Frontal cortex (tissue), 4 donors: ENCODE data around the gene FLOT2. TPM values are rescaled to one million over a fixed set of nuclear protein-coding genes. Genes with fewer than 3 reads are reported as not detected.
"Not testable (repeated sequence)": the region's sequence is repeated elsewhere in the genome, so short reads cannot be mapped to it uniquely, and the experiment has no call there.

Experiments
- DNase-seq, 2 donors: peaks; one replicate each; pipeline ENCODE4 v3.0.0; 2012; ENCODE audit warnings: low spot score in 2 of 2
- FAIRE-seq: peaks from 2 replicates; lab custom pipeline; 2012; peaks lifted over from hg19 to GRCh38; lab: Jason Lieb, UNC
- total RNA-seq: library from RNA; depleted of rRNA; stranded (reverse); fragments of >200 nt; gene quantifications from one replicate; pipeline ENCODE4 v1.2.3, GENCODE V29; 2014
- donor health status: control.
- donor health status: control.
- donor health status: control.

Gene FLOT2, protein sequence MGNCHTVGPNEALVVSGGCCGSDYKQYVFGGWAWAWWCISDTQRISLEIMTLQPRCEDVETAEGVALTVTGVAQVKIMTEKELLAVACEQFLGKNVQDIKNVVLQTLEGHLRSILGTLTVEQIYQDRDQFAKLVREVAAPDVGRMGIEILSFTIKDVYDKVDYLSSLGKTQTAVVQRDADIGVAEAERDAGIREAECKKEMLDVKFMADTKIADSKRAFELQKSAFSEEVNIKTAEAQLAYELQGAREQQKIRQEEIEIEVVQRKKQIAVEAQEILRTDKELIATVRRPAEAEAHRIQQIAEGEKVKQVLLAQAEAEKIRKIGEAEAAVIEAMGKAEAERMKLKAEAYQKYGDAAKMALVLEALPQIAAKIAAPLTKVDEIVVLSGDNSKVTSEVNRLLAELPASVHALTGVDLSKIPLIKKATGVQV
- total RNA-seq: 14.7 TPM

GRCh38 chr17:28896884-28897768 lies at the start of gene FLOT2:
Gene FLOT2, minus strand, starts transcription at chr17:28897733. Its CDS starts 159 bp downstream, at chr17:28897574.
- peak; percentile 69 to 78 for DNase-seq
- no peak for FAIRE-seq

DNA sequence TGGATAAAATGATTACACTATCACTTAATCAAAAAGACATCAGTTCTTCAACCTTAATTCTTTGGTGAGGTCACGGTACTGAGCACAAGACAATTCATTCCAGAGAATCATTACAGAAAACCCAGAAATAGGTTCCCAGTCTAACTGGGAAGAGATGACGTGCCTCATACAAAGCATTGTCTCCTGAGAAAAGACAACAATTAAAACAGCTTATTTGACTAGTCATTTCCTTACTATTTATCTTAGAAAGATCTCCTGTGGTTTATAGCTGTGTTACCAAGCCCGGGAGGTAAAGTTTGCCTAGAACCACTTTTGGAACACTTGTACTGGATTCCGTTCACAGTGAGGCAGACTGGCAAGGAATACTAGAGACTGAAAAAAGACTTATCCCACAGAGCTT lies 48.7 kb upstream of the FLOT2 start:
- DNase-seq (no peak), FAIRE-seq (no peak)

GRCh38 chr17:28944862-28945741 lies 47.6 kb upstream of the FLOT2 start:
- no peak for FAIRE-seq

DNA sequence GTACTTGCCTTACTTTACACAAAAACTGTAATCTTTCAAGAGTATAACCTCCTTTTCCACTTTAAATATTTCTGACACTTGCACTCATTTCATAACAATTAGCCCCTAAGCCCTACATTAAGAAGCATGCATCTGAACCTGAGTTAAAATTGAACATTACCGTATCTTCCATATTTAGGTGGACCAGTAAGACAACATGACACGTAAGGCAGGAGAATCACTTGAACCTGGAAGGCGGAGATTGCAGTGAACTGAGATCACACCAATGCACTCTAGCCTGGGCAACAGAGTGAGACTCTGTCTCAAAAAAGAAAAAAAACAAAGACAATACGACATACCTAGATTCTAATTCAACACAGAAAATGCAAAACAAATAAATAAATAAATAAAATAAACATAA lies 46.8 kb upstream of the FLOT2 start:
- FAIRE-seq (no peak), DNase-seq (no peak)

More at GRCh38 chr17:28944862-28945741, 47.6 kb upstream of the FLOT2 start:
- DNase-seq: no peak

DNA sequence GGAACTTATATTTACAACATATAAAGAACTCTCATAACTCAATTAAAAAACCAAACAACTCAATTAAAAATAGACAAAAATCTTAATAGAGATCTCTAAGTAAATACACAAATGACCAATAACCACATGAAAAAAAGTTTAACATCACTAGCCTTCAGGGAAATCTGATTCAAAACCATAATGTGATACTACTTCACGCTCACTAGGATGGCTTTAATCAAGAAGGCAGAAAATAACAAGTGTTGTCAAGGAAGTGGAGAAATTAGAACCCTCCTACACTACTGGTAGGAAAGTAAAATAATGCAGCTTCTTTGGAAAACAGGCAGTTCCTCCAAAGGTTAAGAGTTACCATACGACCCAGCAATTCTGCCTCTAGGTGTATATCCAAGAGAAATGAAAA lies 45.4 kb upstream of the FLOT2 start:
- no peak for DNase-seq
- FAIRE-seq: no peak

DNA sequence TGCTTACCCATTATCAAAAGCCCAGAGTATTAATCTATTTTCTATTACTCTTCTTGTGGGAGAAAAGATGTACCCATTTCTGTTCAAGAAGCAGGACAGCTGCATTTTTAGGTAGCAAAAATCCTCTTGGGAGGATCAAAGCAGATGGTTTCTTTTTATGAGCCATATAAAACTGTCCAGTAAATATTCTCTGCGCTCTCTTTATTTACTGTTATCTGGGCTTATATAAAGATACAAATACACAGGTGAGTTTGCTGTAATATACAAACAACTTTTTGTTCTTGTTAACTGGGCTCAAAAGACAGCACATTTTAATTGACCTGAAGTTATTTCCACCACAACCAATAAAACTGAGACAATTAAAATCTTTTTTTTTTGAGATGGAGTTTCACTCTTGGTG lies 43.7 kb upstream of the FLOT2 start:
- FAIRE-seq (no peak), DNase-seq (no peak)

DNA sequence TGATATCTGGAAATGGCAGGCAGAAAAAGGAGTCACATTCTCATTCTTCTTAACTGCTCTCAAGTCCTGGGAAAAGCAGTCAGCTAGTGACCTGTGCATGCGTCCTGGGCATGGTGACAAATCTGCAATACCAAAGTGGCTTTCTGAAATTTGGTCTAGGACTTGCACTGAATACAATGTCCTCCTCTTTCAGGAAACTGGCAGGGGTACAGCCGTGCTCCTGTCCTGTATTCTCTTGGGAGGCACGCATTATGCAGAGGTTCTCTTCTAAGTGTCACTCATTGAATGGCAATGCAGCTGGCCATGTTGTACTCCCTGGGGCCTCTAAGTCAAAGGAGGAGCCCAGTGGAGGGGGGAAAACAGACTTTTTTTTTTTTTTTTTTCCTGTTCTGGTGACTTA lies 43.1 kb upstream of the FLOT2 start:
- no peak for DNase-seq
- FAIRE-seq: no peak

- FAIRE-seq (no peak), DNase-seq (no peak)
Measured at GRCh38 chr17:28940142-28940541, 42.6 kb upstream of the FLOT2 start.

DNA sequence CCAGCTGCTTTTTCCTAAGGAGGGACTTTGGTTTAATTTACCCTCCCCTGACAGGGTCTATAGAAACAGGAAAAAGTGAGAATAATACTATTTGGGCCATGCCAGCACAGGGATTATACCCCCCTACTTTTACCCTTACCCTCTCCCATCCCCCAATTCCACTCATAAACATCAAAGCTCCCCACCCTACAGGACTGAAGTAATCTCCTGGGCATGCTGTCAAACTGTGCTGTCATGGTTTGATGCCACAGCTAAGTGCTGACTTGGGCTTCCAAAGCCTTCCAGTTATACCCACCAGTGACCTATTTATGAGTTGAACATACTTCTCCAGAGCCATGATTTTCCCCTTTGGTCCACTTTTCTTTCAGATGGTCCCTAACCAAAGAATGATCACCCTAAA lies 41.0 kb upstream of the FLOT2 start:
- DNase-seq (no peak), FAIRE-seq (no peak)

DNA sequence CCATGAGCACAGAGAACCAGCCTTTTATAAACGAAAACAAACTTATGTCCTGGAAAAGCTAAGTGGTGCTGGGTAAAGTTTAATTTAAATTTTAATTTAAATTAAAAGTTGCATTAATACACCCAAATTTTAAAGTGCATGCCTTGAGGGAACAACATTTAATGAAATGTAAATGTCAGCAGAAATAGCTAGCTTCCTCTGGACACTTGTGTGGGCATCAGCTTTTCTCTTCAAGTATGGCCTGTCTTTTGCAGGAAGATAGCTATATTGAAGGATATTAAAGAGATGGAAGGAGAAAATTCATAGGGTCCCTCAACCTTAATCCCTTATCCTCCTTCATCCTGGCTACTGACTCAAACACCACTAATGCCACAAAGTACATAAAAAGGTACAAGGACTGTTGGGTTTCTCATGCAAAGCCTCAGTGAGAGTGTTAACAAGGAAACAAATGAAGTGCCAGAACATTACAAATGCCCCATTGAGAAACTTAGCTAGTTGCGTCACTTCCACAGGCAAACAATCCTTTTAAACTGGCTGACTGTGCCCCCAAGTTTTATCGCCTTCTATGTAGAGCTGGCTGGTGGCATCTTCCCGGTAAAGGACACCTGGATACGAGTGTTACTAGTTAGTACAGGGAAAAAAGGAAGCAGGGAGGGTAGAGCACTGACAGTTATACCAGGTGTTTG lies 39.7 kb upstream of the FLOT2 start:
- FAIRE-seq (no peak), DNase-seq (peak in 1 of 2 donors; percentile 49)

DNA sequence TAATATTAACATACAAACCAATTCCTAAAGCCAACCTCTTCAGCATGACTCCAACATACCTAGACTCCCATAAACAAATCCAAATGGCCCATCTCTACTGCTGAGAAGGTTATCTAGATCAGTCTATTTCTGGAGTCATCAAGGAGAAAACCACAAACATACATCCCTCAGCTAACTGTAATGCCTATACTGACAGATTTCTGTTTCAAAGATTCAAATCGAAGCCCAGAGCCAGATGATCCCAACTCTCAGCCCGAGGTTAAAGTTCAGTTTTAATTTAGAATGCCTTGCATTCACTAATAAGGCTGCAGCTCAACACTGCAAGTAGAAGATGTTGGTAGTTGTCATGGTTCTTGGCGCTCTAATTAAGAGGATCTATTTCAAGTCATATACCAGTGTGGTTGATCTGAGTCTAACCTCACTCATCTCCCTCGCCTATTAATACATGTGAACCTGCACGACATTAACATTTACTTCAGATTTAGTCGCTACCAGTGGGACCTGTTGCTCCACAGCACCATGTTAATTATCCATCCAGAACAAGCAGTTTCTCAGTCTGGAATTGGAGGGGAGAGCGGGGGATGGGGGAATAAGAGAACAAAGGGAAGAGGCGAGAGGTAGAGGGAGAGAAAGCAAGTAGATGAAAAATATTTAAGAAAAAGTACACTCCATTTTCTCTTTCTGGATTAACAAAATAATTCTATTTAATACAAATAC lies 38.4 kb upstream of the FLOT2 start:
- DNase-seq (no peak), FAIRE-seq (no peak)

DNA sequence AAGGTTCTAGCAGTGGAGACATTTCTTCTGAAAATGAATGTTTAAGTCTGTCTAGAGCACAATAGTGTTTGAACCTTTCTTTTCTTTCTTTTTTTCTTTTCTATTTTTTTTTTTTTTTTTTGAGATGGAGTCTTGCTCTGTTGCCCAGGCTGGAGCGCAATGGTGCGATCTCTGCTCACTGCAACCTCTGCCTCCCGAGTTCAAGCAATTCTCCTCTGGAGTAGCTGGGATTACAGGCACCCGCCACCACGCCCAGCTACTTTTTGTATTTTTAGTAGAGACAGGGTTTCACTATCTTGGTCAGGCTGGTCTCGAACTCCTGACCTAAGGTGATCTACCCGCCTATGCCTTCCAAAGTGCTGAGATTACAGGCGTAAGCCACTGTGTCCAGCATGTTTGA lies 37.0 kb upstream of the FLOT2 start:
- not testable (repeated sequence) for DNase-seq, FAIRE-seq

DNA sequence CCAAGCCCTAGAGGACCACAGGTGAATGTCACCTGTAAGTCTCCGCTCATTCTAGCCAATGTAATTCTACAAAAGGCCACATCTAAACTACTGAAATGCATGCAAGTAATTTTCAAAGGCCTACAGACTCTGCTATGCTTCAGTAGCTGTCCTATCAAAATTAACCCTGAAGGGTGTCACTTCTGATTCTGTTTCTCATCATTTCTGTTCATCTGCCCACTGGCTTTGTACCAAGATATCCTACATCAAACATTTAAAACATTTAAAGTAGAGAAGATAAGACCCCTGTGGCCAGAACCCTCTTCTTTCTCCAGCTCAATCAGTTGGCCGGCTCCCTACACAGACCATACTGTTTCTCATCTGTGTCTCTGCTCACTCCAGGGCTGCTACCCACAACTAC lies 32.3 kb upstream of the FLOT2 start:
- no peak for DNase-seq
- FAIRE-seq: no peak

GRCh38 chr17:28928061-28928460 lies 30.5 kb upstream of the FLOT2 start:
- FAIRE-seq (no peak), DNase-seq (no peak)

DNA sequence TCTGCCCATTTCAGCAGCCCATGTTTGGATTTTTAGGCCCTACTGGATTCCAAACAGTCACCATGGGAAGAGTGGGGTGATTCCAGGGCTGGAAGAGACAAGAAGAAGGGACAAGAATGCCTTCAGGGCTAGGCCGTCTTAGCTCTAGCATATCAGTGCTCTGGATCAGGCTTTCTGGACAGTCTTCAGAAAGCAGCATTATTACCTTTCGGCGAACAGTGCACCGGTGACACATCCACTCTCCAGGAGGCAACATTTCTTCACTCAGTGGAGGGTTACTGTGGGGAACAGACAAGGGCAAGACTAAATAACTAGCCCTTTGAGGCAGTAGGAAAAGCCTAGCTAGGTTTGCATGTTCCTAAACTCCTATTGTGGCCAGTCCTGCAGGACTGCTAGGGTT lies 29.3 kb upstream of the FLOT2 start:
- FAIRE-seq: no peak

GRCh38 chr17:28926366-28926765 lies 28.8 kb upstream of the FLOT2 start:
- DNase-seq (no peak), FAIRE-seq (no peak)

More for the DNA sequence above, 29.3 kb upstream of the FLOT2 start:
- no peak for DNase-seq

DNA sequence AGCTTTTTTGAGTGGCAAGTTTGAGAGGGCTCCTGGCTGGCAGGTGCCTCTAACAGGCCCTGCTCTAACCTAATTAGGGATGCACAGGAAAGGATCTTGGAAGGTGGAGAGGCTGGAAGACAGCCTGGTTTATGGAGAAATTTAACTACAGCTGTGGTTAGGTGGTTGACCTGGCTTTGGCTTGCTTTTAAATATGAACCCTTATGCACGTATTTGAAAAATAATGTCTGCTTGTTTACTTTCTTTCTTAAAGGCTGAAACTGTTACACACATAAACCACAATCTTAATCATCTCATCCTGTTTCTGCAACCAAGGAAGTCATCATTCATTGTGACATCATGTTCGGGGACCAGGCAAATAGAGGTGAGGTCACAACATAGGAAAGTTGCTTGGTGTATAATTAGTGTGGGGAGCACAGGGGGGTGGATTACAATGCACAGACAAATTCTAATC lies 28.4 kb upstream of the FLOT2 start:
- no peak for FAIRE-seq

GRCh38 chr17:28920201-28920600 lies 22.7 kb upstream of the FLOT2 start:
- no peak for FAIRE-seq
- no peak for DNase-seq

More for the DNA sequence above, 28.4 kb upstream of the FLOT2 start:
- DNase-seq: no peak

DNA sequence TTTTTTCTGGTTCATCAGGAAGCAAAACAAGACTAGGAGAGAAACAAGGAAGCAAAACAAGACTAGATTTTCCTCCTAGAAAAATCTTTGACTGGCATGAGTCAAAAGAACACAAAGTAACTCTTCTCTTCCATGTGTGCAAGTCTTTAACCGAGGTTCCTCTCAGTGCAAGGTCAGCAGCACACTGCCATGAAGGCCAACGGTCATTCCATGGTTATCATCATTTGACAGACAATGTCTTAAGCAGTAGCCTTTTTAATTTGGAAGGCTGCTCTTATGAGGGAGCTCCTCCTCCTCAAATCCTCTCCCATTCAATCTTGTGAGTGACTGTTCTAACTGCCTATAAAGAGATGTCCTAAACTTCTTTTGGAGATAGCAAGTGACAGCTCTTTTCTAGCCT lies 20.8 kb upstream of the FLOT2 start:
- FAIRE-seq (no peak), DNase-seq (no peak)
